Tibial artery (tissue), 4 donors: ENCODE data around the gene TM9SF4.

ENCODE experiments used
- DNase-seq, 2 donors: peaks; one replicate each; pipeline ENCODE4 v3.0.0-alpha.2; 2019
- H3K27ac ChIP-seq, 2 donors: fragments of 200-600 bp; sonication (generic) in 1 of 2; 1 replicate in 1 of 2; 2 replicates in 1 of 2; pipeline ENCODE4 v1.5.1; 2018 to 2019; ENCODE audit warnings: mild to moderate bottlenecking in 1 of 2
- H3K27me3 ChIP-seq, 2 donors: fragments of 200-600 bp; sonication (generic) in 1 of 2; one replicate each; pipeline versions ENCODE4 v1.5.1 to v1.6.0; 2016 to 2019
- H3K36me3 ChIP-seq, 3 donors: fragments of 200-600 bp; sonication (generic) in 2 of 3; one replicate each; pipeline ENCODE4 v1.5.1; 2016 to 2019; ENCODE audit warnings: mild to moderate bottlenecking in 2 of 3
- H3K4me1 ChIP-seq, 4 donors: fragments of 200-600 bp; sonication (generic) in 2 of 4; 1 replicate in 3 of 4; 2 replicates in 1 of 4; pipeline ENCODE4 v1.5.1; 2016 to 2019
- H3K4me3 ChIP-seq, 2 donors: fragments of 200-600 bp; sonication (generic) in 1 of 2; 1 replicate in 1 of 2; 2 replicates in 1 of 2; pipeline ENCODE4 v1.5.1; 2018 to 2019; ENCODE audit warnings: mild to moderate bottlenecking in 2 of 2
- H3K9me3 ChIP-seq, 3 donors: fragments of 200-600 bp; sonication (generic) in 1 of 3; one replicate each; pipeline ENCODE4 v1.5.1; 2016 to 2019
- CTCF ChIP-seq, 2 experiments: fragments of 200-600 bp in 1 of 2; fragments of 450-650 bp in 1 of 2; IDR thresholded peaks; one replicate each; pipeline ENCODE4 v1.5.1; 2017 to 2019; ENCODE audit warnings: antibody characterized with exemption in 2 of 2, mild to moderate bottlenecking in 1 of 2, moderate library complexity in 1 of 2
- intact Hi-C: fragments of 100-400 bp; cut with DNase I; formaldehyde crosslinking; loops from one replicate; pipeline ENCODE4 v1.15.0; 2023; ENCODE audit warnings: low total_unique reads

TM9SF4 gene

DNA sequence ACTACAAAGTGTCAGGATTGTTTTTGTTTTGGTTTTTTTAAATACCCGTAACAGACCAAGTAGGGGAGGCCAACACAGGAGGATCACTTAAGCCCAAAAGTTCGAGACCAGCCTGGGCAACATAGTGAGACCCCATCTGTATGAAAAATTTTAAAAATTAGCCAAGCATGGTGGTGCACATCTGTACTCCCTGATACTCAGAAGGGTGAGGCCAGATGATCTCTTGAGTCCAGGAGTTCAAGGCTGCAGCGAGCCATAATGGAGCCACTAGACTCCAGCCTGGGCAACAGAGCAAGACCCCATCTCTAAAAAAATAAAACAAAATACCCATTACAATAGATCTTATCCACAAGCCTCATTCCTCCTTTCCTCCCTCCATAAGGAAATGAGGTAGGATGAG, 28.7 kb upstream of the TM9SF4 start:
- TF ChIP-seq CTCF (IDR thresholded peaks at IDR 0.05), result no peak
- intact Hi-C loops, result no loop called here
- Histone ChIP-seq H3K4me3 (no peak overlapping the region), H3K4me1 (no peaks in the 10 kb centered on the region), H3K27ac (no peak overlapping the region), H3K9me3 (no peaks in the 10 kb centered on the region), H3K36me3 (no peaks in the 10 kb centered on the region), H3K27me3 (peaks cover 0 to 48% of the 10 kb centered on the region in 2 donors)
- no peak for DNase-seq

DNA sequence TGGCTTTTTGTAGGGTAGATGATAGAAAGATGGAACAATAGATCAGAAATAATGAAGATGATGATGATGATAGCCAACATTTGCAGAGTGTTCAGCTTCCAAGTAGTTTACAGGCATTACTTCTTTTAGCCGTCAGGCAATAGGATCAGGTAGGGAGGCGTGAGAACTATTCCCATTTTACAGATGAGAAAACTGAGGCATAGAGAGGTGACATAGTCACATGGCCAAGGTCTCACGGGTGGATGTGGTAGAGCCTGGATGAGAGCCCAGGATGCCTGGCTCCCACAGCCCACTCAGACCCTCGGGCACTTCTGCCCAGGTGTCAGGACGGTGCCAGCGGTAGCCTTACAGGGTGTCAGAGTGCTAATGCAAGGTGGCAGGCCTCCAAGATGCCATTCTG, 26.0 kb upstream of the TM9SF4 start:
- Histone ChIP-seq H3K36me3 (no peaks in the 10 kb centered on the region), H3K4me3 (no peak overlapping the region), H3K9me3 (no peaks in the 10 kb centered on the region), H3K27ac (no peak overlapping the region), H3K4me1 (no peaks in the 10 kb centered on the region), H3K27me3 (peaks cover 0 to 35% of the 10 kb centered on the region in 2 donors)
- no peak for TF ChIP-seq CTCF (IDR thresholded peaks at IDR 0.05)
- intact Hi-C loops, result no loop called here
- no peak for DNase-seq

DNA sequence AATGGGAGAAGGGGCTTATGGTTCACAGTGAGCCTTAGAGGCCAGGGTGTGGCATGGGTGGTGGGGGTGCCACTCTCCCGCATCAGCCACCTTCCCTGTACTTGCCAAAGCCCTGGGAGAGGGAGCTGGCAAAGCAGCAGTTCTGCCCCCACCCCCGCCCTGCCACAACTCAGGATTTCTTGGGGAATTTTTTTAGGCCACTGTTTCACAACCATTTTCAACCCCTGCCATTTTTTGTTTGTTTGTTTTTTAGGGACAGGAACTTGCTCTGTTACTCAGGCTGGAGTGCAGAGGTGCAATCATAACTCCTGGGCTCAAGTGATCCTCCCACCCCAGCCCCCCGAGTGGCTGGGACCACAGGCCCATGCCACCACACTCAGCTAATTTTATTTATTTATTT, 22.4 kb upstream of the TM9SF4 start:
- no peak for TF ChIP-seq CTCF (IDR thresholded peaks at IDR 0.05)
- DNase-seq, result no peak
- Histone ChIP-seq H3K4me1 (no peaks in the 10 kb centered on the region), H3K4me3 (no peak overlapping the region), H3K27ac (no peak overlapping the region), H3K36me3 (peaks cover 0 to 3% (median 0%) of the 10 kb centered on the region in 3 donors), H3K9me3 (no peaks in the 10 kb centered on the region), H3K27me3 (peaks cover 0 to 21% of the 10 kb centered on the region in 2 donors)
- intact Hi-C loops, result no loop called here

DNA sequence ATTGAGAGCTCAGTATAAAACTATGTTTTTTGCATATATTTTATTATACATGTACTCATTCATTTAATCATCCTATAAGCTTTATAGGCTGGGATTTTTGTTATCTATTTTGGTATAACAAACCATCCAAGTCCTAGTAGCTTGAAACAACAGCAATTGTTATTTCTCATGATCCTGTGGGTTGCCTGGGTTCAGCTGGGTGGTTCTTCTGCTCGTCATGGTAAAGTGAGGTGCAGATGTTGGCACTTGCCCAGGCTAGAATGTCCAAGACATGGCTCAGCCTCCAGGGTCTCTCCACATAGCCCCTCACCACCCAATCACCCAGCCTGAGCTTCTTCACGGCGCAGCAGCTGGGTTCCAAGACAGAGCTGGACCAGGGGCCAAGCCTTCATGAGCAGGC, 20.8 kb upstream of the TM9SF4 start:
- intact Hi-C loops, result no loop called here
- peaks cover 0 to 5% of the 10 kb centered on the region in 2 donors for H3K27me3 ChIP-seq
- H3K36me3 ChIP-seq, result peaks cover 0 to 3% (median 0%) of the 10 kb centered on the region in 3 donors
- no peaks in the 10 kb centered on the region for H3K4me1 ChIP-seq
- no peak overlapping the region for H3K27ac ChIP-seq
- DNase-seq, result no peak
- no peak overlapping the region for H3K4me3 ChIP-seq
- TF ChIP-seq CTCF (IDR thresholded peaks at IDR 0.05), result no peak
- no peaks in the 10 kb centered on the region for H3K9me3 ChIP-seq

DNA sequence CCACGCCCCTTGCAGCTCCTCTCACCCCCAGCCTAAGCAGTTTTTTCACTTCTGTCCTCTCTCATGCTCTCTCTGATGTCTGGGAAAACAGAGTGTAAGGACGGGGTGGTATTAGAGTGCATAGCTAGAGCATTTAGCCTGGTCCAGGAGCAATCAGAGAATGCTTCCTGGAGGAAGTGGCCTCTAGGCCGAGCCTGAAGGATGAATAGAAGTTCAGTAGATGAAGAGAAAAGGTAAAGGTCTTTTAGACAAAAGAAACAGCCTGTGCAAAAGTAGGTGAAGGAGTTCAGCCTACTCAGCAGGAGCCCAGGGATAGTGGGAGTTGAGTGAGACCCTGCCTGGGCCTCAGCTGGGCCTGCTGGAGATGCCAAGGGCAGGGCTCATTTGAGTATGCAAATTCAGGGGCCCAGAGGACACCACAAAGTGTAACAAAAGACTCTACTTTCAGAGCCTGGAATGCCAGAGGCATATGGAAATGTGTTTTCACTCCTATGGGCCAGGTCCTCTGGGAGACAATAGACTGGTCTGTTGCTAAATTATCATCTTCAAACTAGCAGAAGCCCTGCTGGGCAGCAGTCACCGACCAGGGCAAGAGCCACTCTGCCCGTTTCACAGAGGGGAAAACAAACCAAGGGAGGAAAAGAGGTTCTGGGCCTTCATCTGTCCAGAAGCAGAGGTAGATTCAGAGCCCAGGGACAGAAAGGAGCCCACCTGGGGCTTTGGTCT, 19.7 kb upstream of the TM9SF4 start:
- H3K9me3 ChIP-seq, result no peaks in the 10 kb centered on the region
- DNase-seq, result no peak
- H3K4me3 ChIP-seq, result no peak overlapping the region
- intact Hi-C loops, result loop anchor here (5.0 to 10.0 kb wide), 2 partner anchors 235 to 262 kb away; no protein-coding TSS in a partner anchor
- H3K4me1 ChIP-seq, result no peaks in the 10 kb centered on the region
- peaks cover 0 to 3% (median 0%) of the 10 kb centered on the region in 3 donors for H3K36me3 ChIP-seq
- TF ChIP-seq CTCF (IDR thresholded peaks at IDR 0.05), result no peak
- H3K27me3 ChIP-seq, result no peaks in the 10 kb centered on the region
- H3K27ac ChIP-seq, result no peak overlapping the region
